K562 (cell line): ENCODE results near the gene GAPVD1. TPM values are rescaled to one million over a fixed set of nuclear protein-coding genes. Genes with fewer than 3 reads are reported as not detected.

Experiments used
- CBFA2T3 ChIP-seq: fragments of 450-650 bp; IDR thresholded peaks from 2 replicates; pipeline ENCODE4 v1.6.1; 2017
- HLTF ChIP-seq: fragments of 450-650 bp; IDR thresholded peaks from 2 replicates; pipeline ENCODE4 v1.6.1; 2016
- PHB ChIP-seq: fragments of 250-450 bp; sonication (Bioruptor Pico); IDR thresholded peaks from 2 replicates; pipeline ENCODE4 v1.5.0; 2021
- SMAD1 ChIP-seq: fragments of 150-350 bp; IDR thresholded peaks from 2 replicates; pipeline ENCODE4 v1.6.1; 2014; ENCODE audit warnings: low read length, low read depth; ENCODE audit not compliant: partially characterized antibody
- TSC22D4 ChIP-seq: fragments of 450-650 bp; IDR thresholded peaks from 2 replicates; pipeline ENCODE4 v1.6.1; 2016; ENCODE audit warnings: missing genetic modification characterization, missing biosample characterization, control low read depth
- ZNF124 ChIP-seq: sonication (generic); formaldehyde crosslinking; IDR thresholded peaks from 2 replicates; pipeline ENCODE4 v1.8.1; 2022; ENCODE audit warnings: missing genetic modification reagents
- ZNF274 ChIP-seq: IDR thresholded peaks from 2 replicates; pipeline ENCODE4 v1.6.1; 2011; ENCODE audit warnings: low read depth, mild to moderate bottlenecking, low read length, moderate library complexity, borderline replicate concordance
- polyA plus RNA-seq, 8 experiments: library from polyadenylated mRNA; depleted of rRNA in 4 of 8; stranded (reverse) in 5 of 8; unstranded in 3 of 8; fragments of >200 nt; fragmentation: Nextera tagmentation in 2 of 8; fragmentation: Illumina TruSeq in 1 of 8; extraction: Ambion mirVana in 2 of 8; extraction: Trizol in 1 of 8; gene quantifications; 2 replicates each; pipeline versions ENCODE4 v1.2.1 to v1.2.3, GENCODE V29; 2011 to 2014; ENCODE audit warnings: inconsistent platforms in 1 of 8, missing spikeins in 1 of 8
- total RNA-seq, 7 experiments: library from RNA; depleted of rRNA in 6 of 7; stranded (reverse); fragments of >200 nt in 6 of 7; fragmentation: Illumina TruSeq in 2 of 7; extraction: Trizol in 2 of 7; gene quantifications; 2 replicates each; pipeline versions ENCODE4 v1.2.1 to v1.2.3, GENCODE V29; 2011 to 2021; ENCODE audit warnings: low replicate concordance in 1 of 7
- TF ChIP-seq, protein P1 (sequence below), 2 experiments: fragments of 200-800 bp in 1 of 2; sonication (Bioruptor generic) in 1 of 2; sonication (generic) in 1 of 2; formaldehyde crosslinking in 1 of 2; IDR thresholded peaks in 1 of 2; conservative IDR thresholded peaks in 1 of 2; 2 replicates each; pipeline versions ENCODE4 v1.5.0 to v1.6.1; 2016 to 2020; ENCODE audit warnings: missing compliant biosample characterization in 1 of 2, missing genetic modification characterization in 1 of 2, missing genetic modification reagents in 1 of 2
- TF ChIP-seq, protein P2 (sequence below): fragments of 250-450 bp; sonication (Bioruptor Pico); IDR thresholded peaks from 2 replicates; pipeline ENCODE4 v1.8.0; 2022; ENCODE audit warnings: inconsistent platforms, mild to moderate bottlenecking, moderate library complexity, borderline replicate concordance

The GAPVD1 gene
- total and polyA plus RNA-seq, 9 of the 15 experiments (the other 6 are each of a cell fraction or from before 2014, with no cell fraction given), result 9.5 to 66.1 (median 45.5) TPM

DNA sequence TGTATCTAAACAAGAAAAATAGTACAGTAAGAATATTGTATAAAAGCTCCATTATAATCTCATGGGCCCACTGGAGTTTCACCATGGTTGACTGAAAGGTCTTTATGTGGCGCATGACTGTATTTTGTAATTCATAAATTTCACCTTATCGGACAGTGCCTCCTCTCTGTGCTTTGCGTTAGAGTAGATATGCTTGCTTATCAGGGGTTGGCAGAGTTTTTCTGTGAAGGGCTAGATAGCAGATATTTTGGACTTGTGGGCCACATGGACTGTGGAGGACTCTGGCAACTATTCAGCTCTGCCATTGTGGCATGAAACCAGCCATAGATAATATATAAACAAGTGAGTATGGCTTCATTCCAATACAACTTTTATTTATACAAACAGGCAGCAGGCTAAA, 23.2 kb downstream of the GAPVD1 start (continued):
- TF ChIP-seq ZNF124 (CRISPR knock-in tag), result no peak
- TF ChIP-seq, protein P1, sequence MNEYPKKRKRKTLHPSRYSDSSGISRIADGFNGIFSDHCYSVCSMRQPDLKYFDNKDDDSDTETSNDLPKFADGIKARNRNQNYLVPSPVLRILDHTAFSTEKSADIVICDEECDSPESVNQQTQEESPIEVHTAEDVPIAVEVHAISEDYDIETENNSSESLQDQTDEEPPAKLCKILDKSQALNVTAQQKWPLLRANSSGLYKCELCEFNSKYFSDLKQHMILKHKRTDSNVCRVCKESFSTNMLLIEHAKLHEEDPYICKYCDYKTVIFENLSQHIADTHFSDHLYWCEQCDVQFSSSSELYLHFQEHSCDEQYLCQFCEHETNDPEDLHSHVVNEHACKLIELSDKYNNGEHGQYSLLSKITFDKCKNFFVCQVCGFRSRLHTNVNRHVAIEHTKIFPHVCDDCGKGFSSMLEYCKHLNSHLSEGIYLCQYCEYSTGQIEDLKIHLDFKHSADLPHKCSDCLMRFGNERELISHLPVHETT (CRISPR knock-in tag; conservative IDR thresholded peaks at IDR 0.05 in 1 of 2, IDR thresholded peaks at IDR 0.05 in 1 of 2), result peak in 1 of 2 experiments; percentile 97; a peak in 2 of 4 replicates
- no peak for TF ChIP-seq PHB
- TF ChIP-seq TSC22D4 (tag), result no peak
- TF ChIP-seq ZNF274, result peak; percentile 87
- peak; percentile 99 for TF ChIP-seq SMAD1
- TF ChIP-seq HLTF, result peak; percentile 91; the same call in 1 of the 2 replicates
- TF ChIP-seq, protein P2, sequence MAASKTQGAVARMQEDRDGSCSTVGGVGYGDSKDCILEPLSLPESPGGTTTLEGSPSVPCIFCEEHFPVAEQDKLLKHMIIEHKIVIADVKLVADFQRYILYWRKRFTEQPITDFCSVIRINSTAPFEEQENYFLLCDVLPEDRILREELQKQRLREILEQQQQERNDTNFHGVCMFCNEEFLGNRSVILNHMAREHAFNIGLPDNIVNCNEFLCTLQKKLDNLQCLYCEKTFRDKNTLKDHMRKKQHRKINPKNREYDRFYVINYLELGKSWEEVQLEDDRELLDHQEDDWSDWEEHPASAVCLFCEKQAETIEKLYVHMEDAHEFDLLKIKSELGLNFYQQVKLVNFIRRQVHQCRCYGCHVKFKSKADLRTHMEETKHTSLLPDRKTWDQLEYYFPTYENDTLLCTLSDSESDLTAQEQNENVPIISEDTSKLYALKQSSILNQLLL (CRISPR knock-in tag), result no peak
- TF ChIP-seq CBFA2T3, result peak; percentile 100
- TF ChIP-seq, all 486 proteins: peak for 203
